22Rv1 (cell line): ENCODE results near the gene HNRNPL.
"Not testable (repeated sequence)": the region's sequence is repeated elsewhere in the genome, so short reads cannot be mapped to it uniquely, and the experiment has no call there.

Source experiments
- ZFX ChIP-seq: fragments of 450-650 bp; IDR thresholded peaks from 2 replicates; pipeline ENCODE4 v1.6.1; 2017; ENCODE audit warnings: antibody characterized with exemption, borderline replicate concordance
- TF ChIP-seq, protein P1 (sequence below): fragments of 450-650 bp; IDR thresholded peaks from 2 replicates; pipeline ENCODE4 v1.5.1; 2017; ENCODE audit warnings: mild to moderate bottlenecking

DNA sequence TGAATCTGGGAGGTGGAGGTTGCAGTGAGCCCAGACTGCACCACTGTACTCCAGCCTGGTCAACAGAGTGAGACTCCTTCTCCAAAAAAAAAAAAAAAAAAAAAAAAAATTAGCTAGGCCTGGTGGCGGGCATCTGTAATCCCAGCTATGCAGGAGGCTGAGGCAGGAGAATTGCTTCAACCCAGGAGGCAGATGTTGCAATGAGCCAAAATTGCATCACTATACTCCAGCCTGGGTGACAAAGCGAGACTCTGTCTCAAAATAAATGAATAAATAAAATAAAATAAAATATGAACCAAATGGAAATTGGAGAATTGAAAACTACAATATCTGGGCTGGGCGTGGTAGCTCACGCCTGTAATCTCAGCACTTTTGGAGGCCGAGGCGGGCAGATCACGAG, 20.6 kb downstream of the HNRNPL start:
- TF ChIP-seq, protein P1, sequence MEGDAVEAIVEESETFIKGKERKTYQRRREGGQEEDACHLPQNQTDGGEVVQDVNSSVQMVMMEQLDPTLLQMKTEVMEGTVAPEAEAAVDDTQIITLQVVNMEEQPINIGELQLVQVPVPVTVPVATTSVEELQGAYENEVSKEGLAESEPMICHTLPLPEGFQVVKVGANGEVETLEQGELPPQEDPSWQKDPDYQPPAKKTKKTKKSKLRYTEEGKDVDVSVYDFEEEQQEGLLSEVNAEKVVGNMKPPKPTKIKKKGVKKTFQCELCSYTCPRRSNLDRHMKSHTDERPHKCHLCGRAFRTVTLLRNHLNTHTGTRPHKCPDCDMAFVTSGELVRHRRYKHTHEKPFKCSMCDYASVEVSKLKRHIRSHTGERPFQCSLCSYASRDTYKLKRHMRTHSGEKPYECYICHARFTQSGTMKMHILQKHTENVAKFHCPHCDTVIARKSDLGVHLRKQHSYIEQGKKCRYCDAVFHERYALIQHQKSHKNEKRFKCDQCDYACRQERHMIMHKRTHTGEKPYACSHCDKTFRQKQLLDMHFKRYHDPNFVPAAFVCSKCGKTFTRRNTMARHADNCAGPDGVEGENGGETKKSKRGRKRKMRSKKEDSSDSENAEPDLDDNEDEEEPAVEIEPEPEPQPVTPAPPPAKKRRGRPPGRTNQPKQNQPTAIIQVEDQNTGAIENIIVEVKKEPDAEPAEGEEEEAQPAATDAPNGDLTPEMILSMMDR = not testable (repeated sequence)
- not testable (repeated sequence) for TF ChIP-seq ZFX
